ENCODE results near the gene SYNM.

The SYNM gene

DNA sequence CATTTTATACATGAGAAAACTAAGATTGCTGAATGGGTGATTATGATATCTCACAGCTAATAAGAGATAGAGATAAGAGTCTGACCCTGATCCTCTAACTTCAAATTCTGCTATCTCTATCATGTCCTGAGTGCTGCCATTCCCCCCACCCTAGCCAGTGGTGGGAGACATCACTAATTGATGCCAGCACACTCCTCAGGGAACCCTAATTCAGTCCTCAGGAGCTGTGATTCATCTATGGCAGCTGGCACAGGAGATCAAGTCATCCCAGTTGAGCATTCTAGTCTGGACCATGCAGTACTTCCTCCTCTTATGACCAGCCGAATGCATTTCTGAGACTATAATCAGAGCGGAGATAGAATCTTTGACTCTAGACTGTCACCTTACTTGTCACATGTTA is 71.9 kb downstream of the SYNM start:
- Histone ChIP-seq H3K36me3 (no peaks in the 10 kb centered on the region), H3K9me3 (no peaks in the 10 kb centered on the region), H3K27ac (no peak overlapping the region), H3K27me3 (no peaks in the 10 kb centered on the region), H3K4me1 (ENCODE audit: control insufficient read depth in 1 of 2, insufficient read depth in 1 of 2, low read depth in 1 of 2, low read length in 1 of 2) (peaks cover 0 to 3% of the 10 kb centered on the region in 2 experiments), H3K4me3 (ENCODE audit: low read depth in 1 of 2, low read length in 1 of 2) (no peak overlapping the region)
- TF ChIP-seq, protein P1, sequence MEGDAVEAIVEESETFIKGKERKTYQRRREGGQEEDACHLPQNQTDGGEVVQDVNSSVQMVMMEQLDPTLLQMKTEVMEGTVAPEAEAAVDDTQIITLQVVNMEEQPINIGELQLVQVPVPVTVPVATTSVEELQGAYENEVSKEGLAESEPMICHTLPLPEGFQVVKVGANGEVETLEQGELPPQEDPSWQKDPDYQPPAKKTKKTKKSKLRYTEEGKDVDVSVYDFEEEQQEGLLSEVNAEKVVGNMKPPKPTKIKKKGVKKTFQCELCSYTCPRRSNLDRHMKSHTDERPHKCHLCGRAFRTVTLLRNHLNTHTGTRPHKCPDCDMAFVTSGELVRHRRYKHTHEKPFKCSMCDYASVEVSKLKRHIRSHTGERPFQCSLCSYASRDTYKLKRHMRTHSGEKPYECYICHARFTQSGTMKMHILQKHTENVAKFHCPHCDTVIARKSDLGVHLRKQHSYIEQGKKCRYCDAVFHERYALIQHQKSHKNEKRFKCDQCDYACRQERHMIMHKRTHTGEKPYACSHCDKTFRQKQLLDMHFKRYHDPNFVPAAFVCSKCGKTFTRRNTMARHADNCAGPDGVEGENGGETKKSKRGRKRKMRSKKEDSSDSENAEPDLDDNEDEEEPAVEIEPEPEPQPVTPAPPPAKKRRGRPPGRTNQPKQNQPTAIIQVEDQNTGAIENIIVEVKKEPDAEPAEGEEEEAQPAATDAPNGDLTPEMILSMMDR (IDR thresholded peaks at IDR 0.05), result no peak

DNA sequence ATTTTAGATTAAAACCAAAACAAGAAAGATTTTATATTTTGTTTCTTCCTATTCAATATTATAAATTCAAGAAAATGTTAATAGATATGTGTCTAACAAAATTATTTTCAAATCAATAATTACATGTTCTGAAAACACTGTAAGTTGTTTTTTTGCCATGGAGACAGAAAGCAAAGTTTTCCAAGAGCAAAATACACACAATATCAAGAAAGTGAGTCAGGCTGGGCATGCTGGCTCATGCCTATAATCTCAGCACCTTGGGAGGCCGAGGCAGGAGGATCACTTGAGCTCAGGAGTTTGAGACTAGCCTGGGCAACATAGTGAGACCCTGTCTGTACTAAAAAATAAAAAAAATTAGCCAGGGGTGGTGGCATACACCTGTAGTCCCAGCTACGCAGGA is 72.8 kb downstream of the SYNM start:
- no peaks in the 10 kb centered on the region for H3K36me3 ChIP-seq
- TF ChIP-seq, protein P1 (IDR thresholded peaks at IDR 0.05), result no peak
- no peaks in the 10 kb centered on the region for H3K9me3 ChIP-seq
- H3K27ac ChIP-seq, result no peak overlapping the region
- H3K4me1 ChIP-seq (ENCODE audit: control insufficient read depth in 1 of 2, insufficient read depth in 1 of 2, low read depth in 1 of 2, low read length in 1 of 2), result peaks cover 0 to 3% of the 10 kb centered on the region in 2 experiments
- no peaks in the 10 kb centered on the region for H3K27me3 ChIP-seq
- no peak overlapping the region for H3K4me3 ChIP-seq (ENCODE audit: low read depth in 1 of 2, low read length in 1 of 2)

DNA sequence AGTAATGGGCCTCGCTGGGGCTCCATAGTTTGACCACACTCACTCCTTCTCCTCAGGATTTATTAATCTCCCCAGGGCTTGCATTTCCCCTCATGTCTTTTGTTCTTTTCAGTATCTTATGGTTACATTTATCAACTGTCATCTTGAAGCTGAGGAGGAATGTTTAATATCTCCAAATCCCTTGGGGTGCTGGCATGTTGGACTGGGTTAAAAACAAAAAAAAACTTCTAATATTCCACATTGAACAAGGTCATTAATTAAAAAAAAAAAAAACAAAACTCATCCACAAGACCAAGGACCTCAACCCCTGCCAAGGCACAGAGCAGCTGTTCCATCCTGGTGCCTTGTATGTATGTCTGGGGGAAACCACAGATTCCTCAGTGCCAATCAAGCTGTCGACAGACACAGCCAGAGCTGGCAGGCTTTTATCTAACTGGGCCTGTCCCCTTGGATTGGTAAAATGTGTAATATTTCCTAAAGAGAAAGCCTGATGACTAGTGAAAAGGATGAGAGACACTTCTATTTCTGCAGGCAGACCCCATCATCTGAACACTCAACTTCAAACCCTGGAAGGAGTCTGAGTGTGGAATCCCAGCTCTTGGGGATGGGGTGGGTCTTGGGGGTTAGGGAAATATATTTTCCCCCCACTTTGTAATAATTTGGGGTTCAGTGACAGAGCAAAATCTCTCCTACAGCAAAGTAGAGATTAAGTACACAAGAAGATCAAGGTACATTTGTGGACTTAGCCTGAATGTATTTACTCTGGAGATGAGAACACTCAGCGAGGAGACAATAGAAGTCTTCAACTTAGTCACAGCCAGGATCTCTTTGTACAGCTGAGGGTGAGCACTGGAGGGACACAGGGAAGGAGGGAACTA is 75.4 kb downstream of the SYNM start:
- Histone ChIP-seq H3K4me3 (ENCODE audit: low read depth in 1 of 2, low read length in 1 of 2) (no peak overlapping the region), H3K4me1 (ENCODE audit: control insufficient read depth in 1 of 2, insufficient read depth in 1 of 2, low read depth in 1 of 2, low read length in 1 of 2) (peaks cover 0 to 3% of the 10 kb centered on the region in 2 experiments), H3K27ac (no peak overlapping the region), H3K36me3 (no peaks in the 10 kb centered on the region), H3K9me3 (no peaks in the 10 kb centered on the region), H3K27me3 (no peaks in the 10 kb centered on the region)
- TF ChIP-seq, protein P1 (IDR thresholded peaks at IDR 0.05), result no peak

DNA sequence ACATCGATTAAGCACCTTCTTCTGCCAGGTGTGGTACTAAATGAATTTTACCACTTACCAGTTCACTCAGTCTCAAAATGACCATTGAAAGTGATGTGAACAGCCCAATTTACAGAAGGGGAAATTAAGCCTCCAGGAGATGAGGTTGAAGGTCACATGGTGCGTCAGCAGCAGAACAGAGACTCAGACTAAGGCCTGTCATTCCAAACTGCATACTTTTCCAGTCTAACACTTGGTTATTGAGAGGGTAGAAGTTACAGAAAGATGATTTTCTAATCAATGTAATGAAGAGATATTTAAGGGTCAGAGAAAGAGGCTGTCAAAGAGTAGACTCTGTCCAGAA is 76.1 kb downstream of the SYNM start:
- peaks cover 0 to 3% of the 10 kb centered on the region in 2 experiments for H3K4me1 ChIP-seq (ENCODE audit: control insufficient read depth in 1 of 2, insufficient read depth in 1 of 2, low read depth in 1 of 2, low read length in 1 of 2)
- H3K27ac ChIP-seq, result no peak overlapping the region
- TF ChIP-seq, protein P1 (IDR thresholded peaks at IDR 0.05), result no peak
- no peaks in the 10 kb centered on the region for H3K9me3 ChIP-seq
- no peaks in the 10 kb centered on the region for H3K36me3 ChIP-seq
- no peaks in the 10 kb centered on the region for H3K27me3 ChIP-seq
- no peak overlapping the region for H3K4me3 ChIP-seq (ENCODE audit: low read depth in 1 of 2, low read length in 1 of 2)

DNA sequence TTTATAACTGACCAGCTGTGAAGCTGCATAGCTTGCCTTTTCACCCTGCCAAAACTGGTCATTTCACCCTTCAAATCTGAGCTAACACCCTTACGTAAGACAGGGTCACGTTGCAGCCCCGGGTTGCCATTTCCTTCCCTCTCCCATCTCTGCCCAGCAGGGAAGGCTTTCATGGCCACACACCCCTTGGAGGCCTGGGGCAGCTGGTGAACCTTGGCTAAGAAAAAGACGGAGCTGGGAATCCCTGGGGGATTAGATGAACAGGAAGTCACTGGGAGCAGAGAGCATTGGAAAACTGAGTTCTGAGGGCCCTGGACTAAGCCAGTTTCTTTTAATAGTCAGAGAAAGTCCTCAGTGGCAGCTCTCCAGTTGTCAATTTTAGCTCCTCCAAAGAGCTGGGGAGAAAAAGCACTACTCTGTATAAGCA is 76.7 kb downstream of the SYNM start:
- Histone ChIP-seq H3K27ac (no peak overlapping the region), H3K36me3 (no peaks in the 10 kb centered on the region), H3K27me3 (no peaks in the 10 kb centered on the region), H3K4me3 (ENCODE audit: low read depth in 1 of 2, low read length in 1 of 2) (no peak overlapping the region), H3K9me3 (no peaks in the 10 kb centered on the region), H3K4me1 (ENCODE audit: control insufficient read depth in 1 of 2, insufficient read depth in 1 of 2, low read depth in 1 of 2, low read length in 1 of 2) (peaks cover 0 to 3% of the 10 kb centered on the region in 2 experiments)
- TF ChIP-seq, protein P1 (IDR thresholded peaks at IDR 0.05), result no peak
